KMS-11 (cell line): ENCODE measurements around the gene CCDC183.
"Not testable (repeated sequence)": the region's sequence is repeated elsewhere in the genome, so short reads cannot be mapped to it uniquely, and the experiment has no call there.

ENCODE experiments used
- H2AFZ ChIP-seq: fragments of 200-600 bp; sonication (generic); 2 replicates; pipeline ENCODE4 v1.6.1; 2016; ENCODE audit warnings: antibody characterized with exemption, mixed run types, low read depth
- H3K27ac ChIP-seq: fragments of 200-600 bp; sonication (generic); 2 replicates; pipeline ENCODE4 v1.6.1; 2016; ENCODE audit warnings: mild to moderate bottlenecking, mixed run types
- H3K27me3 ChIP-seq: fragments of 200-600 bp; sonication (generic); 2 replicates; pipeline ENCODE4 v1.6.1; 2017; ENCODE audit warnings: mild to moderate bottlenecking, low read depth, mixed run types, moderate library complexity; ENCODE audit not compliant: insufficient read depth
- H3K36me3 ChIP-seq: fragments of 200-600 bp; sonication (generic); 2 replicates; pipeline ENCODE4 v1.6.1; 2017; ENCODE audit warnings: mild to moderate bottlenecking, mixed run types; ENCODE audit not compliant: insufficient read depth
- H3K4me1 ChIP-seq: fragments of 200-600 bp; sonication (generic); 2 replicates; pipeline ENCODE4 v1.6.1; 2016; ENCODE audit warnings: mild to moderate bottlenecking, low read depth, mixed run types; ENCODE audit not compliant: poor library complexity, severe bottlenecking
- H3K4me2 ChIP-seq: fragments of 200-600 bp; sonication (generic); 2 replicates; pipeline ENCODE4 v1.7.0; 2016; ENCODE audit warnings: mild to moderate bottlenecking, mixed run types
- H3K4me3 ChIP-seq: fragments of 200-600 bp; sonication (generic); IDR thresholded peaks from 2 replicates; pipeline ENCODE4 v1.6.1; 2017; ENCODE audit warnings: low read depth, low read length, mixed read lengths; ENCODE audit not compliant: insufficient read depth
- H3K79me2 ChIP-seq: fragments of 200-600 bp; sonication (generic); 2 replicates; pipeline ENCODE4 v1.6.1; 2016; ENCODE audit warnings: low read depth, mixed run types; ENCODE audit not compliant: insufficient read depth
- H3K9ac ChIP-seq: fragments of 200-600 bp; sonication (generic); 2 replicates; pipeline ENCODE4 v1.6.1; 2016; ENCODE audit warnings: mild to moderate bottlenecking, mixed run types
- H4K20me1 ChIP-seq: fragments of 200-600 bp; sonication (generic); 2 replicates; pipeline ENCODE4 v1.6.1; 2016; ENCODE audit warnings: mild to moderate bottlenecking, mixed run types; ENCODE audit not compliant: insufficient read depth
- TF ChIP-seq, protein P1 (sequence below): fragments of 200-600 bp; sonication (generic); conservative IDR thresholded peaks from 2 replicates; pipeline ENCODE4 v1.6.1; 2017; ENCODE audit warnings: low read depth, mild to moderate bottlenecking, antibody characterized with exemption, low read length, moderate library complexity, mixed read lengths

The CCDC183 gene

DNA sequence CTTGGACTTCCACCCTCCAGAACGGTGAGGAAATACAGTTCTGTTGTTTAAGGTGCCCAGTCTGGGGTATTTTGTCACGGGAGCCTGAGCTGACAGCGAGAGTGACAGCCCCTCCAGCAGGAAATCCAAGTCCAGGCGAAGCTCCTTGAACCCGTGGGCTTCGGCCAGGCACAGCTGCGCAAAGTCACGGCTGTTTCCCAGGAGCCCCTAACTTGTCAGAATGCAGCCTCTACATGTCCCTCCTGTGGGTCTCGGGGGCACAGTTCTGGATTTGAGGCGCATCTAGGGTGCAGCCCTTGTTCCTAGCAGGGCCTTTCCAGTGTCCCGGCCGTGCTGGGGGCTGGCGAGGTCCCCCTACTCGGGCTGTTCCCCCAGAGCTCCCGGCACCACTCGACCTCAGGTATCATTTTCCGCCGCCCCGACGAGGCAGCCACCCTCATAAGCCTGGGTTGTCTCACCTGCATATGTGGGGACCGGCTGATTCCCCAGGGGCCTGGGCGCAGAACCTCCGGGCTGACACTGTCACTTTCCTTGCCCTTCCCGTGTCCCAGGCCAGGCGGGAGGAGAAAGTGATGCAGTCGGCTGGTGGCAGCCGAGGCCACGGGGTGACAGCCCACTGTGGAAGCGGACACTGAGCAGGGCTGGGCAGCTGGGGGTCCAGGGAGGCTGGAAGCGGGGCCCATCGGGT is 42.6 kb upstream of the CCDC183 start:
- TF ChIP-seq, protein P1, sequence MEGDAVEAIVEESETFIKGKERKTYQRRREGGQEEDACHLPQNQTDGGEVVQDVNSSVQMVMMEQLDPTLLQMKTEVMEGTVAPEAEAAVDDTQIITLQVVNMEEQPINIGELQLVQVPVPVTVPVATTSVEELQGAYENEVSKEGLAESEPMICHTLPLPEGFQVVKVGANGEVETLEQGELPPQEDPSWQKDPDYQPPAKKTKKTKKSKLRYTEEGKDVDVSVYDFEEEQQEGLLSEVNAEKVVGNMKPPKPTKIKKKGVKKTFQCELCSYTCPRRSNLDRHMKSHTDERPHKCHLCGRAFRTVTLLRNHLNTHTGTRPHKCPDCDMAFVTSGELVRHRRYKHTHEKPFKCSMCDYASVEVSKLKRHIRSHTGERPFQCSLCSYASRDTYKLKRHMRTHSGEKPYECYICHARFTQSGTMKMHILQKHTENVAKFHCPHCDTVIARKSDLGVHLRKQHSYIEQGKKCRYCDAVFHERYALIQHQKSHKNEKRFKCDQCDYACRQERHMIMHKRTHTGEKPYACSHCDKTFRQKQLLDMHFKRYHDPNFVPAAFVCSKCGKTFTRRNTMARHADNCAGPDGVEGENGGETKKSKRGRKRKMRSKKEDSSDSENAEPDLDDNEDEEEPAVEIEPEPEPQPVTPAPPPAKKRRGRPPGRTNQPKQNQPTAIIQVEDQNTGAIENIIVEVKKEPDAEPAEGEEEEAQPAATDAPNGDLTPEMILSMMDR: no peak
- no peak overlapping the region for H3K27ac ChIP-seq

DNA sequence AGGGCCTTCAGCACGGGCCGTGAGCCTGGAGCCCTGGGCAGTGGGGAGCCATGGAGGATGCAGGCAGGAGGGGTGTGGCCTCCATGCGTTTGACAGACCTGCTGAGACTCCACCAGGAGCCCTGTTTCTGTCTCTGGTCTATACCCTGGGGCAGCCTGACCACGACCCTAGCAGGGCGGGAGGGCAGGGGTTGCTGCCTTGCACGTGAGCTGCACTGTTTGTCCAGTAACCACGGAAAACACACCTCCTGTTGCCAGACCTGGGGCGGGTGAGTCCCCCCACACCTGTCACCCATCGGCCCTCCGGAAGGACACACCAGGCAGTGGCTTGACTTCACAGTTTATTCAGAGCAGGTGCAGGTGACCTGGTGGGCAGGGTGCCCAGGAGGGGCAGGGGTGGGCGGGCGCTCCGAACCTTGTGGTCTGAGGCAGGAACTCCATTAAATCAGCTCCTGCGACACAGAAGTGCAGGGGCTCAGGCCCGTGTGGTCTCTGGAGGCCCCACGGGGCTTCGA is 42.0 kb upstream of the CCDC183 start:
- Histone ChIP-seq H3K27ac (no peak overlapping the region), H3K27me3 (peaks cover 54% of the 10 kb centered on the region), H3K4me2 (no peak overlapping the region), H2AFZ (no peak overlapping the region), H3K36me3 (no peaks in the 10 kb centered on the region), H4K20me1 (no peaks in the 10 kb centered on the region), H3K4me1 (no peaks in the 10 kb centered on the region), H3K9ac (no peak overlapping the region), H3K79me2 (no peaks in the 10 kb centered on the region), H3K4me3 (no peak overlapping the region)
- TF ChIP-seq, protein P1: no peak

More for the DNA sequence above, 42.6 kb upstream of the CCDC183 start:
- no peaks in the 10 kb centered on the region for H4K20me1 ChIP-seq
- no peak overlapping the region for H3K4me2 ChIP-seq
- no peaks in the 10 kb centered on the region for H3K79me2 ChIP-seq
- H3K4me1 ChIP-seq: no peaks in the 10 kb centered on the region
- no peak overlapping the region for H3K9ac ChIP-seq
- no peak overlapping the region for H3K4me3 ChIP-seq
- peaks cover 60% of the 10 kb centered on the region for H3K27me3 ChIP-seq
- no peak overlapping the region for H2AFZ ChIP-seq
- no peaks in the 10 kb centered on the region for H3K36me3 ChIP-seq

DNA sequence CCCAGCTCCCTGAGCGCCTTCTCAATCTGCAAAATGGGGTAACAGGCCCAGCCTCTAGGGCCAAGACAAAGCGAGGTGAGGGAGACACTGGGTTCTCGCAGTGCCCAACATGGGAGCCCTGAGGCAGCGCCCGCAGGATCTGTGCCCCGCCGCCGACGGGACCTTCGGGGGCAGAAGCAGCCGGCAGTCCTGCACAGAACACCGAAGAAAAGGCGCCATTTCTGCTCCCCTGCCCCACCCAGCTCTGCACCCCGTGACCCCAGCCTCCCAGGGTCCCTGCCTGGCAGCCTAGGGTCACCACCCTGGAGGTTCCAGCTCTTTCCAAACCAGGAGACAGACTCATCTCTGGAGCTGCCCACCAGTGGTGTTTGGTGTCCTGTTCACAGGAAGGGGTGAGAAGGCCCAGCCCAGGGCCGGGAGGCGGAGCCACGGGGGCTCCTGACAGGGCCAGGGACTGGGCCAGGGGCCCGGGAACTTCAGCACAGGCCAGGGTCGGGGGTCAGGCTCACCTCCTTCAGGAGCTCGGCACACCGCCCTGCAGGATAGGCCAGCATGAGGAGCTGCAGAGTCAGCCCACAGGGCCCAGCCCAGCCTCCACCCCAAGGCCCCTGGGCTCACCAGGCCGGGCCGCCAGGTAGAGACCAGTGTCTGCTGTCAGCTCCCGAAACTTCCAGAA is 41.4 kb upstream of the CCDC183 start:
- no peak overlapping the region for H3K9ac ChIP-seq

DNA sequence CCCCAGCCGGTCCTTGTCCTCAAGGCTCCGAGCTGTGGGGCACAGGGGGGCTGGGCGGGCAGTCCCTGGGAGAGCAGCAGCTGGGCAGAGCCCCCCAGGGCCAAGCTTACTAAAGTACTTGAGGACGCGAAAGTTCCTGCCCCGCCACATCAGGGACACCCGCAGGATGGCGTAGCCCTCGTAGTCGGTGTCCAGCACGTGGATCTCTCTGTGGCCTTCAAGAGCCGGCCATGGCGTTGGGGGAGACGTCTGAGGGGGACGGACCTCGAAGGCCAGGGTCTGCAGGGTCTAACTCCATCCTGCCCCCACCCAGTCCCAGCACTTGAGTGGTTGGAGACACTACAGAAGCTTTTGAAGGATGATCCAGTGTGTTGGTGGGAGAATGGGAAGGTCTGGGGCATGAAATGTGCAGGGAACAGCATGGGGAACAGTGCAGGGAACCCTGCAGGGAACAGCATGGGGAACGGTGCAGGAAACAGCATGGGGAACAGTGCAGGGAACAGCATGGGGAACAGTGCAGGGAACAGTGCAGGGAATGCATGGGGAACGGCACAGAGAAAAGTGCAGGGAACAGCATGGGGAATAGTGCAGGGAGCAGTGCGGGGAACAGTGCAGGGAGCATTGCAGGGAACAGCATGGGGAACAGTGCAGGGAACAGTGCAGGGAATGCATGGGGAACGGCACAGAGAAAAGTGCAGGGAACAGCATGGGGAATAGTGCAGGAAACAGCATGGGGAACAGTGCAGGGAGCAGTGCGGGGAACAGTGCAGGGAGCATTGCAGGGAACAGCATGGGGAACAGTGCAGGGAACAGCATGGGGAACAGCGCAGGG is 40.6 kb upstream of the CCDC183 start:
- not testable (repeated sequence) for H3K79me2 ChIP-seq, H3K27ac ChIP-seq, H3K9ac ChIP-seq, H3K4me2 ChIP-seq, H3K4me1 ChIP-seq, H3K36me3 ChIP-seq, H2AFZ ChIP-seq, H3K4me3 ChIP-seq, H4K20me1 ChIP-seq
- peaks cover 50% of the 10 kb centered on the region for H3K27me3 ChIP-seq

More for the DNA sequence above, 41.4 kb upstream of the CCDC183 start:
- Histone ChIP-seq H3K4me3 (no peak overlapping the region), H3K4me1 (no peaks in the 10 kb centered on the region), H4K20me1 (no peaks in the 10 kb centered on the region), H2AFZ (no peak overlapping the region), H3K27ac (no peak overlapping the region), H3K4me2 (no peak overlapping the region), H3K79me2 (no peaks in the 10 kb centered on the region), H3K36me3 (no peaks in the 10 kb centered on the region), H3K27me3 (peaks cover 51% of the 10 kb centered on the region)
- TF ChIP-seq, protein P1: no peak
